GM12875 (cell line): Measurements from ENCODE around the gene PEX13.
A peak's percentile ranks its signal among the peaks of the same experiment; 100 is the strongest.

ENCODE experiments used
- H3K4me3 ChIP-seq: one replicate; pipeline ENCODE4 v1.5.1; 2011; ENCODE audit warnings: low read depth, low read length, control low read depth
- TF ChIP-seq, protein P1 (sequence below): IDR thresholded peaks from 2 replicates; pipeline ENCODE4 v1.5.1; 2011; ENCODE audit warnings: low read depth, mild to moderate bottlenecking, control low read depth, inconsistent platforms, low read length, moderate library complexity, borderline replicate concordance; ENCODE audit not compliant: insufficient read depth

The PEX13 gene

GRCh38 chr2:60991644-60992043 lies 25.9 kb upstream of the PEX13 start:
- H3K4me3 ChIP-seq: no peak overlapping the region
- TF ChIP-seq, protein P1, sequence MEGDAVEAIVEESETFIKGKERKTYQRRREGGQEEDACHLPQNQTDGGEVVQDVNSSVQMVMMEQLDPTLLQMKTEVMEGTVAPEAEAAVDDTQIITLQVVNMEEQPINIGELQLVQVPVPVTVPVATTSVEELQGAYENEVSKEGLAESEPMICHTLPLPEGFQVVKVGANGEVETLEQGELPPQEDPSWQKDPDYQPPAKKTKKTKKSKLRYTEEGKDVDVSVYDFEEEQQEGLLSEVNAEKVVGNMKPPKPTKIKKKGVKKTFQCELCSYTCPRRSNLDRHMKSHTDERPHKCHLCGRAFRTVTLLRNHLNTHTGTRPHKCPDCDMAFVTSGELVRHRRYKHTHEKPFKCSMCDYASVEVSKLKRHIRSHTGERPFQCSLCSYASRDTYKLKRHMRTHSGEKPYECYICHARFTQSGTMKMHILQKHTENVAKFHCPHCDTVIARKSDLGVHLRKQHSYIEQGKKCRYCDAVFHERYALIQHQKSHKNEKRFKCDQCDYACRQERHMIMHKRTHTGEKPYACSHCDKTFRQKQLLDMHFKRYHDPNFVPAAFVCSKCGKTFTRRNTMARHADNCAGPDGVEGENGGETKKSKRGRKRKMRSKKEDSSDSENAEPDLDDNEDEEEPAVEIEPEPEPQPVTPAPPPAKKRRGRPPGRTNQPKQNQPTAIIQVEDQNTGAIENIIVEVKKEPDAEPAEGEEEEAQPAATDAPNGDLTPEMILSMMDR: no peak

DNA sequence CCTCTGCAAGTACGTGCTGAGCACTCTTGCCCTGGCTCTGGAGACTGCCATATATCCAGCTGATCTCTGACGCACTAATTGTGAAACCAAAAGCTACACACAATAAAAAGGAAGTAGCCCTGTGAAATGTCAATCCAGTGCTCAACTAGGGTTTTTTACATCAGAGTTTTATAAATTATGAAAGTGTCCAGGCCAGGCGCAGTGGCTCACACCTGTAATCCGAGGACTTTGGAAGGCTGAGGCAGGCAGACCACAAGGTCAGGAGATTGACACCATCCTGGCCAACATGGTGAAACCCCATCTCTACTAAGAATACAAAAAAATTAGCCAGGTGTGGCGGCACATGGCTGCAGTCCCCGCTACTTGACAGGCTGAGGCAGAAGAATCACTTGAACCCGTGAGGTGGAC lies 24.5 kb upstream of the PEX13 start:
- no peak overlapping the region for H3K4me3 ChIP-seq
- TF ChIP-seq, protein P1: no peak

GRCh38 chr2:60994131-60994530 lies 23.4 kb upstream of the PEX13 start:
- H3K4me3 ChIP-seq: no peak overlapping the region
- TF ChIP-seq, protein P1: no peak

DNA sequence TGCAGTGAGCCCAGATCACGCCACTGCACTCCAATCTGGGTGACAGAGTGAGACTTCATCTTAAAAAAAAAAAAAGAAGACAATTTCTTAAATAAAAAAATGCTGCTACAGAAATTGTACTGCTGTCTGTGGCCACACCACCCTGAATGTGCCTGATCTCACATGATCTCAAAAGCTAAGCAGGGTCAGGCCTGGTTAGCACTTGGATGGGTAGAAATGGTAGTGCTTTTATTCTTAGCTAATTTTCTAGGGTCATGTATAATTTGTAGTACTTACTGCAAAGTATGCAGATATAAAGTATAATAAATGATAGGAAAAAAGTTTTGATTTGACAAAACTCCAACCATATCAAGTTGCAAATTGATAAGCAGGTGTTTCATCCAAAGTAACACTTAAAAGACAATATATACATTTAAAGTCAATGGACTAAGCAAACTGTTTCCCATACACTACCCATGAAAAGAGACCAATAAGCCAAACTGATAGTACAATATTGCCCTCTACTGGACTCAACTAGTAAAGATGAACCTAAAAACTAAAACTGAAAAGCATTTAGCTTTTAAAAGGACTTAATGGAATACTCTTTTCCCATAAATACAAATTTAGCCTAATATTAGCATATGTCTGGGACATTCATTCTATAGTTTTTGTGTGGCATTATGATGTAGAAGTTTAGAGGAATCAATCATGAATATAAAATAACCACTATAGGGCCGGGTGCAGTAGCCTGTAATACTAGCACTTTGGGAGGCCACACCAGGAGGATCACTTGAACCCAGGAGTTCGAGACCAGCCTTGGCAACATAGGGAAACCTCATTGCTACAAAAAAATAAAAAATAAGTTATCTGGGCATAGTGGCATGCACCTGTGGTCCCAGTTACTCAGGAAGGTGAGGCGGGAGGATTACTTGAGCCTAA lies 18.6 kb upstream of the PEX13 start:
- TF ChIP-seq, protein P1: peak; percentile 27; the same call in 1 of the 2 replicates
- H3K4me3 ChIP-seq: no peak overlapping the region

DNA sequence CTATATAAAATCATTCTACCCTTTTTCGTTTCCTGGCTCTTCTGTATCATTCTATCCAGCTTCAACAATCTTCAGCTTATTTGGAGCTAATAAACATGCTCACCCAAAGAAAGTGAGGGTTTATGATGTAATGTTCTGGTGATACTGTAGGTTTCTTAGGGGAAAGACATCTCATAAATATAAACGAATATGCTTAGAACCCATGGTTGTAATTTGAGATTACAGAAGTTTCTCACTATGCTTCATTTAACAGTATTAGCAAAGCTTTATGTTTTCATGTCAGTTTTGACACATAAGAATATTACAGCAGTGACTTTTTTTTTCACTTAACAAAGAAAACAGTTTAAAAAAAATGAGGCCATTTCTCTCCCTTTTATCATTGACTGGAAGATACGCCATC lies 11.8 kb upstream of the PEX13 start:
- H3K4me3 ChIP-seq: no peak overlapping the region
- TF ChIP-seq, protein P1: no peak

GRCh38 chr2:61006486-61007105 lies 10.9 kb upstream of the PEX13 start:
- no peak overlapping the region for H3K4me3 ChIP-seq
- TF ChIP-seq, protein P1: no peak
